Neural progenitor cell (in vitro differentiated cells): ENCODE data around the gene GLUL. TPM values are rescaled to one million over a fixed set of nuclear protein-coding genes. Genes with fewer than 3 reads are reported as not detected.

Experiments used
- DNase-seq: peaks from one replicate; pipeline ENCODE4 v3.0.0-alpha.2; 2016; ENCODE audit warnings: low spot score
- H2AFZ ChIP-seq: fragments of 200-600 bp; sonication (generic); replicated peaks from 2 replicates; pipeline ENCODE4 v1.6.1; 2016; ENCODE audit warnings: antibody characterized with exemption
- H3F3A ChIP-seq: fragments of 200-600 bp; sonication (generic); 2 replicates; pipeline ENCODE4 v1.6.1; 2016; ENCODE audit warnings: antibody characterized with exemption, low read depth
- H3K27ac ChIP-seq: fragments of 200-600 bp; sonication (generic); 2 replicates; pipeline ENCODE4 v1.5.1; 2016; ENCODE audit warnings: mild to moderate bottlenecking
- H3K27me3 ChIP-seq: fragments of 200-600 bp; sonication (generic); 2 replicates; pipeline ENCODE4 v1.6.1; 2016; ENCODE audit warnings: mild to moderate bottlenecking, moderate library complexity
- H3K36me3 ChIP-seq: fragments of 200-600 bp; sonication (generic); 2 replicates; pipeline ENCODE4 v1.5.1; 2016
- H3K4me1 ChIP-seq: fragments of 200-600 bp; sonication (generic); 2 replicates; pipeline ENCODE4 v1.6.1; 2016; ENCODE audit warnings: mixed run types
- H3K4me2 ChIP-seq: fragments of 200-600 bp; sonication (generic); 2 replicates; pipeline ENCODE4 v1.6.1; 2016
- H3K4me3 ChIP-seq: fragments of 200-600 bp; sonication (generic); 2 replicates; pipeline ENCODE4 v1.5.1; 2016
- H3K79me2 ChIP-seq: fragments of 200-600 bp; sonication (generic); 2 replicates; pipeline ENCODE4 v1.6.1; 2016; ENCODE audit warnings: low read depth
- H3K9ac ChIP-seq: fragments of 200-600 bp; sonication (generic); 2 replicates; pipeline ENCODE4 v1.6.1; 2016
- H3K9me3 ChIP-seq: fragments of 200-600 bp; sonication (generic); 2 replicates; pipeline ENCODE4 v1.5.1; 2016; ENCODE audit warnings: low read depth
- H4K20me1 ChIP-seq: fragments of 200-600 bp; sonication (generic); 2 replicates; pipeline ENCODE4 v1.6.1; 2016; ENCODE audit warnings: low read depth
- H3K27ac Mint-ChIP-seq: 3 replicates; pipeline ENCODE4 v1.8.0; 2021; ENCODE audit warnings: mixed read lengths
- H3K27me3 Mint-ChIP-seq: 2 replicates; pipeline ENCODE4 v1.8.0; 2022; ENCODE audit warnings: low read depth, mild to moderate bottlenecking, inconsistent platforms, moderate library complexity, mixed read lengths; ENCODE audit not compliant: insufficient read depth
- H3K36me3 Mint-ChIP-seq: 3 replicates; pipeline ENCODE4 v1.8.0; 2021; ENCODE audit warnings: mixed read lengths
- H3K4me1 Mint-ChIP-seq: 3 replicates; pipeline ENCODE4 v1.8.0; 2021; ENCODE audit warnings: mixed read lengths
- H3K4me3 Mint-ChIP-seq: 3 replicates; pipeline ENCODE4 v1.8.0; 2021; ENCODE audit warnings: mild to moderate bottlenecking, moderate library complexity, mixed read lengths
- H3K9me3 Mint-ChIP-seq: 3 replicates; pipeline ENCODE4 v1.8.0; 2020; ENCODE audit warnings: mixed read lengths
- CTCF ChIP-seq: fragments of 200-600 bp; sonication (generic); IDR thresholded peaks from 2 replicates; pipeline ENCODE4 v1.5.1; 2017; ENCODE audit warnings: antibody characterized with exemption, mild to moderate bottlenecking
- EZH2 ChIP-seq: fragments of 200-600 bp; sonication (generic); IDR thresholded peaks from 2 replicates; pipeline ENCODE4 v1.6.1; 2017; ENCODE audit warnings: antibody characterized with exemption, mild to moderate bottlenecking, moderate library complexity
- EZH2phosphoT487 ChIP-seq: fragments of 200-600 bp; sonication (generic); IDR thresholded peaks from 2 replicates; pipeline ENCODE4 v1.6.1; 2017; ENCODE audit warnings: antibody characterized with exemption
- total RNA-seq: library from RNA; depleted of rRNA; stranded (reverse); fragments of >200 nt; gene quantifications from 2 replicates; pipeline ENCODE4 v1.2.3, GENCODE V29; 2015; ENCODE audit warnings: low replicate concordance

GLUL gene
- total RNA-seq, 1 donor from 2014 or later, result 428 TPM

- no peaks in the 10 kb centered on the region for H3K36me3 ChIP-seq
- H2AFZ ChIP-seq, result no peak overlapping the region
- H3K4me1 ChIP-seq, result no peaks in the 10 kb centered on the region
- no peak overlapping the region for H3K27ac ChIP-seq
- H3F3A ChIP-seq, result no peaks in the 10 kb centered on the region
- H4K20me1 ChIP-seq, result no peaks in the 10 kb centered on the region
- DNase-seq, result no peak
- no peaks in the 10 kb centered on the region for H3K9me3 Mint-ChIP-seq
- H3K27me3 ChIP-seq, result no peaks in the 10 kb centered on the region
- H3K9me3 ChIP-seq, result no peaks in the 10 kb centered on the region
- no peak overlapping the region for H3K4me2 ChIP-seq
- no peak overlapping the region for H3K27ac Mint-ChIP-seq
- no peak overlapping the region for H3K4me3 Mint-ChIP-seq
- H3K9ac ChIP-seq, result no peak overlapping the region
- peaks cover 4% of the 10 kb centered on the region for H3K27me3 Mint-ChIP-seq
- TF ChIP-seq EZH2phosphoT487 (no peak), EZH2 (no peak), CTCF (no peak)
- H3K36me3 Mint-ChIP-seq, result no peaks in the 10 kb centered on the region
- no peaks in the 10 kb centered on the region for H3K4me1 Mint-ChIP-seq
- H3K4me3 ChIP-seq, result no peak overlapping the region
- no peaks in the 10 kb centered on the region for H3K79me2 ChIP-seq
Observed at GRCh38 chr1:182415789-182416188, 24.2 kb upstream of the GLUL start.

GRCh38 chr1:182413969-182414368 lies 22.4 kb upstream of the GLUL start:
- Histone ChIP-seq H3K79me2 (no peaks in the 10 kb centered on the region), H3K9me3 (no peaks in the 10 kb centered on the region)

GRCh38 chr1:182413486-182413885 lies 21.9 kb upstream of the GLUL start:
- H3K36me3 Mint-ChIP-seq, result no peaks in the 10 kb centered on the region
- H3K4me1 ChIP-seq, result no peaks in the 10 kb centered on the region
- no peaks in the 10 kb centered on the region for H3K79me2 ChIP-seq
- H3K4me1 Mint-ChIP-seq, result no peaks in the 10 kb centered on the region
- H2AFZ ChIP-seq, result no peak overlapping the region
- no peaks in the 10 kb centered on the region for H3K27me3 ChIP-seq
- H3F3A ChIP-seq, result no peaks in the 10 kb centered on the region
- no peak overlapping the region for H3K9ac ChIP-seq
- DNase-seq, result no peak
- H3K27ac Mint-ChIP-seq, result no peak overlapping the region
- TF ChIP-seq EZH2phosphoT487 (no peak), EZH2 (no peak), CTCF (no peak)
- H3K27me3 Mint-ChIP-seq, result peaks cover 4% of the 10 kb centered on the region
- no peak overlapping the region for H3K27ac ChIP-seq
- no peak overlapping the region for H3K4me2 ChIP-seq
- no peaks in the 10 kb centered on the region for H3K36me3 ChIP-seq
- H3K4me3 Mint-ChIP-seq, result no peak overlapping the region
- H4K20me1 ChIP-seq, result no peaks in the 10 kb centered on the region
- H3K9me3 ChIP-seq, result no peaks in the 10 kb centered on the region
- H3K4me3 ChIP-seq, result no peak overlapping the region
- H3K9me3 Mint-ChIP-seq, result no peaks in the 10 kb centered on the region

More at GRCh38 chr1:182413969-182414368, 22.4 kb upstream of the GLUL start:
- Histone ChIP-seq H3K27me3 (no peaks in the 10 kb centered on the region), H3K36me3 (no peaks in the 10 kb centered on the region), H3K4me1 (no peaks in the 10 kb centered on the region), H3K4me2 (no peak overlapping the region), H2AFZ (no peak overlapping the region), H3F3A (no peaks in the 10 kb centered on the region), H4K20me1 (no peaks in the 10 kb centered on the region), H3K27ac (no peak overlapping the region), H3K9ac (no peak overlapping the region), H3K4me3 (no peak overlapping the region)
- TF ChIP-seq CTCF (no peak), EZH2 (no peak), EZH2phosphoT487 (no peak)
- H3K9me3 Mint-ChIP-seq, result no peaks in the 10 kb centered on the region
- H3K36me3 Mint-ChIP-seq, result no peaks in the 10 kb centered on the region
- H3K27me3 Mint-ChIP-seq, result peaks cover 4% of the 10 kb centered on the region
- no peak for DNase-seq
- H3K4me3 Mint-ChIP-seq, result no peak overlapping the region
- H3K27ac Mint-ChIP-seq, result no peak overlapping the region
- no peaks in the 10 kb centered on the region for H3K4me1 Mint-ChIP-seq
